OCI-LY1 (cell line): ENCODE data around the gene GALC.

Experiments
- H2AFZ ChIP-seq: fragments of 200-600 bp; sonication (generic), shearing (Covaris generic); 2 replicates; pipeline ENCODE4 v1.6.0; 2014; ENCODE audit warnings: antibody characterized with exemption, mild to moderate bottlenecking, low read length
- H3F3A ChIP-seq: fragments of 200-600 bp; sonication (generic), shearing (Covaris generic); 2 replicates; pipeline ENCODE4 v1.6.0; 2014; ENCODE audit warnings: mild to moderate bottlenecking, antibody characterized with exemption, low read length, moderate library complexity; ENCODE audit not compliant: insufficient read depth
- H3K27ac ChIP-seq: fragments of 200-600 bp; sonication (generic); 2 replicates; pipeline ENCODE4 v1.5.1; 2014; ENCODE audit warnings: low read length, mixed run types, mild to moderate bottlenecking, low read depth; ENCODE audit not compliant: poor library complexity, severe bottlenecking
- H3K27me3 ChIP-seq: fragments of 200-600 bp; sonication (generic); 2 replicates; pipeline ENCODE4 v1.6.0; 2014; ENCODE audit warnings: antibody characterized with exemption, mild to moderate bottlenecking, low read length, moderate library complexity; ENCODE audit not compliant: insufficient read depth
- H3K36me3 ChIP-seq: fragments of 200-600 bp; sonication (generic); 2 replicates; pipeline ENCODE4 v1.6.1; 2014; ENCODE audit warnings: mild to moderate bottlenecking, antibody characterized with exemption, low read length, moderate library complexity, mixed read lengths; ENCODE audit not compliant: insufficient read depth
- H3K4me1 ChIP-seq: fragments of 200-600 bp; sonication (generic); 2 replicates; pipeline ENCODE4 v1.5.1; 2014; ENCODE audit warnings: mild to moderate bottlenecking, low read length, moderate library complexity; ENCODE audit not compliant: insufficient read depth, severe bottlenecking
- H3K4me2 ChIP-seq: fragments of 200-600 bp; sonication (generic), shearing (Covaris generic); 2 replicates; pipeline ENCODE4 v1.6.1; 2014; ENCODE audit warnings: low read length
- H3K4me3 ChIP-seq: fragments of 200-600 bp; sonication (generic); 2 replicates; pipeline ENCODE4 v1.5.1; 2014; ENCODE audit warnings: low read length, low read depth, mild to moderate bottlenecking, mixed read lengths; ENCODE audit not compliant: poor library complexity, severe bottlenecking
- H3K79me2 ChIP-seq: fragments of 200-600 bp; shearing (Covaris generic); 2 replicates; pipeline ENCODE4 v1.6.1; 2016; ENCODE audit warnings: mixed run types, low read length, mixed read lengths; ENCODE audit not compliant: insufficient read depth
- H3K9ac ChIP-seq: fragments of 200-600 bp; sonication (generic), shearing (Covaris generic); 2 replicates; pipeline ENCODE4 v1.6.1; 2014; ENCODE audit warnings: mild to moderate bottlenecking, low read length, mixed read lengths
- H3K9me2 ChIP-seq: fragments of 200-600 bp; sonication (generic), shearing (Covaris generic); 2 replicates; pipeline ENCODE4 v1.6.1; 2014; ENCODE audit warnings: low read depth, mild to moderate bottlenecking, low read length, mixed read lengths
- H3K9me3 ChIP-seq: fragments of 200-600 bp; shearing (Covaris generic); 2 replicates; pipeline ENCODE4 v1.6.1; 2014; ENCODE audit warnings: low read length, mixed read lengths
- H4K20me1 ChIP-seq: fragments of 200-600 bp; sonication (generic), shearing (Covaris generic); 2 replicates; pipeline ENCODE4 v1.6.0; 2016; ENCODE audit warnings: mild to moderate bottlenecking, low read length; ENCODE audit not compliant: insufficient read depth
- EZH2 ChIP-seq: fragments of 200-600 bp; sonication (generic), shearing (Covaris generic); IDR thresholded peaks from 2 replicates; pipeline ENCODE4 v1.8.0; 2017; ENCODE audit warnings: borderline replicate concordance, mixed run types, mild to moderate bottlenecking, antibody characterized with exemption, low read length, moderate library complexity, mixed read lengths
- TF ChIP-seq, protein P1 (sequence below): fragments of 200-600 bp; sonication (generic), shearing (Covaris generic); IDR thresholded peaks from 2 replicates; pipeline ENCODE4 v1.5.1; 2017; ENCODE audit warnings: mild to moderate bottlenecking, antibody characterized with exemption, low read length, moderate library complexity, mixed read lengths

Gene GALC

DNA sequence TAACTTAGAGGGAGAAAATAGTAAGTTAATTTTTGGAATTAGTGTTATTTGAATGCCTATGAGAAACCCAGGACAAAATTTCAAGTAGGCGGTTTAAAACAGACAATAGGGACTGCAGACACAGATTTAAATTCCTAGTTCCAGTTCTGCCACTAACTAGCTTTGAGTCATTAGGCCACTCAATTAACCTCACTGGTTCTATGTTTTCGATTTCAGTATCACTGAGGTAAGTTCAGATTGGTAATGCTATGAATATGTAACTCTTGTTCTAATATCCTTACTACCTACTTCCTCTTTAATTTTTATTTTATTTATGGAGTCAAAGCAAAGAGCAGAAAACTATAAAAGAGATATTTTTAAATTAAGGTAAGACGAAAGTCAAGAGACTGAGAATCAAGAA lies 52.6 kb downstream of the GALC start:
- no peaks in the 10 kb centered on the region for H3K27me3 ChIP-seq
- no peak overlapping the region for H3K4me3 ChIP-seq
- H3F3A ChIP-seq = no peaks in the 10 kb centered on the region
- H3K9me3 ChIP-seq = no peaks in the 10 kb centered on the region
- no peak overlapping the region for H3K27ac ChIP-seq
- no peaks in the 10 kb centered on the region for H4K20me1 ChIP-seq
- H3K9ac ChIP-seq = no peak overlapping the region
- no peak overlapping the region for H3K4me2 ChIP-seq
- no peaks in the 10 kb centered on the region; the same call in 1 of the 2 replicates for H3K36me3 ChIP-seq
- TF ChIP-seq EZH2 = no peak
- TF ChIP-seq, protein P1, sequence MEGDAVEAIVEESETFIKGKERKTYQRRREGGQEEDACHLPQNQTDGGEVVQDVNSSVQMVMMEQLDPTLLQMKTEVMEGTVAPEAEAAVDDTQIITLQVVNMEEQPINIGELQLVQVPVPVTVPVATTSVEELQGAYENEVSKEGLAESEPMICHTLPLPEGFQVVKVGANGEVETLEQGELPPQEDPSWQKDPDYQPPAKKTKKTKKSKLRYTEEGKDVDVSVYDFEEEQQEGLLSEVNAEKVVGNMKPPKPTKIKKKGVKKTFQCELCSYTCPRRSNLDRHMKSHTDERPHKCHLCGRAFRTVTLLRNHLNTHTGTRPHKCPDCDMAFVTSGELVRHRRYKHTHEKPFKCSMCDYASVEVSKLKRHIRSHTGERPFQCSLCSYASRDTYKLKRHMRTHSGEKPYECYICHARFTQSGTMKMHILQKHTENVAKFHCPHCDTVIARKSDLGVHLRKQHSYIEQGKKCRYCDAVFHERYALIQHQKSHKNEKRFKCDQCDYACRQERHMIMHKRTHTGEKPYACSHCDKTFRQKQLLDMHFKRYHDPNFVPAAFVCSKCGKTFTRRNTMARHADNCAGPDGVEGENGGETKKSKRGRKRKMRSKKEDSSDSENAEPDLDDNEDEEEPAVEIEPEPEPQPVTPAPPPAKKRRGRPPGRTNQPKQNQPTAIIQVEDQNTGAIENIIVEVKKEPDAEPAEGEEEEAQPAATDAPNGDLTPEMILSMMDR = no peak
- no peaks in the 10 kb centered on the region for H3K4me1 ChIP-seq
- H3K9me2 ChIP-seq = no peaks in the 10 kb centered on the region
- no peaks in the 10 kb centered on the region for H3K79me2 ChIP-seq
- H2AFZ ChIP-seq = no peak overlapping the region

DNA sequence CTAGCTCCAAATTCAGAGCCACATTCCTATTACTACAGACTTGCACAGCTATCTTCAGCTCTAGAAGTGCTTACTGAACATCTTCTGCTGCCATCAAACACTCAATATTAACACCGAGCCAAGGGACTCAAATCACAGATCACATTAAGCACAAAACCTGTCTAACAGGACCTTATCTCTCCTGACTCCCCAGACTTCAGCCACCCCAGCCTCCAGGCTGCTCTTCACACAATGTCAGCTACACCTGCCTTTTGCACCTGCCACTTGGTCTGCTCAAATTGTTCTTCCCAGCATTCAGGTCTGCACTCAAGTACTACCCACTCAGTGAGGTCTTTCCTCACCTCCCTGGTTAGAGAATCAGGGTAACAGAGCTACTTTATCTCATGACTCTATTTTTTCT lies 57.1 kb downstream of the GALC start:
- TF ChIP-seq EZH2 = no peak
- TF ChIP-seq, protein P1 = no peak

GRCh38 chr14:87935081-87935828 lies 57.7 kb downstream of the GALC start:
- Histone ChIP-seq H3K9me3 (no peaks in the 10 kb centered on the region), H3K9ac (no peak overlapping the region), H3K4me1 (no peaks in the 10 kb centered on the region), H2AFZ (no peak overlapping the region), H3K4me2 (no peak overlapping the region), H3K4me3 (no peak overlapping the region), H3K9me2 (no peaks in the 10 kb centered on the region), H3K79me2 (no peaks in the 10 kb centered on the region), H3K36me3 (no peaks in the 10 kb centered on the region; the same call in 1 of the 2 replicates), H4K20me1 (no peaks in the 10 kb centered on the region), H3K27ac (no peak overlapping the region), H3K27me3 (no peaks in the 10 kb centered on the region), H3F3A (no peaks in the 10 kb centered on the region)
- TF ChIP-seq EZH2 = no peak
- TF ChIP-seq, protein P1 = no peak

More for the DNA sequence above, 57.1 kb downstream of the GALC start:
- Histone ChIP-seq H3K9ac (no peak overlapping the region), H3K27me3 (no peaks in the 10 kb centered on the region), H3K4me3 (no peak overlapping the region), H3K27ac (no peak overlapping the region), H3K9me3 (no peaks in the 10 kb centered on the region), H3F3A (no peaks in the 10 kb centered on the region), H3K4me1 (no peaks in the 10 kb centered on the region), H2AFZ (no peak overlapping the region), H4K20me1 (no peaks in the 10 kb centered on the region), H3K4me2 (no peak overlapping the region), H3K79me2 (no peaks in the 10 kb centered on the region), H3K9me2 (no peaks in the 10 kb centered on the region), H3K36me3 (no peaks in the 10 kb centered on the region; the same call in 1 of the 2 replicates)
